Measurements from ENCODE around the gene ZMYND19. TPM values are rescaled to one million over a fixed set of nuclear protein-coding genes. Genes with fewer than 3 reads are reported as not detected.

ZMYND19 gene
- total and polyA plus RNA-seq, 12 donors = 5.2 to 33.5 (median 17.9) TPM

GRCh38 chr9:137545123-137545522 lies 45.2 kb downstream of the ZMYND19 start:
- peaks cover 7% of the 10 kb centered on the region in 2 donors for H3K4me1 ChIP-seq (replicated peaks in 1 of 2)
- DNase-seq = no peak
- no peaks in the 10 kb centered on the region for H3K9me3 ChIP-seq (replicated peaks in 1 of 3)
- H3K27ac ChIP-seq = no peak overlapping the region
- no peaks in the 10 kb centered on the region for H3K27me3 ChIP-seq
- no peak for TF ChIP-seq POLR2A (IDR thresholded peaks at IDR 0.05)
- no peak for TF ChIP-seq CTCF (IDR thresholded peaks at IDR 0.05)
- WGBS, 4 donors = 80 to 84% (median 82%) methylated on average over 6 to 10 of the region's 10 CpGs
- H3K36me3 ChIP-seq (replicated peaks in 1 of 2) = no peaks in the 10 kb centered on the region
- intact Hi-C loops (cut with DNase I) = no loop called here
- H3K4me3 ChIP-seq = no peak overlapping the region

GRCh38 chr9:137544176-137544760 lies 46.0 kb downstream of the ZMYND19 start:
- WGBS, 4 donors = 78 to 88% (median 85%) methylated on average over 12 of the region's 12 CpGs
- Histone ChIP-seq H3K27me3 (no peaks in the 10 kb centered on the region), H3K27ac (no peak overlapping the region), H3K36me3 (replicated peaks in 1 of 2) (no peaks in the 10 kb centered on the region), H3K4me3 (no peak overlapping the region), H3K9me3 (replicated peaks in 1 of 3) (no peaks in the 10 kb centered on the region), H3K4me1 (replicated peaks in 1 of 2) (no peaks in the 10 kb centered on the region)
- DNase-seq = no peak
- intact Hi-C loops (cut with DNase I) = no loop called here
- TF ChIP-seq CTCF (IDR thresholded peaks at IDR 0.05) (no peak), POLR2A (IDR thresholded peaks at IDR 0.05) (no peak)

GRCh38 chr9:137543237-137543963 lies 46.9 kb downstream of the ZMYND19 start:
- no peaks in the 10 kb centered on the region for H3K36me3 ChIP-seq (replicated peaks in 1 of 2)
- H3K27ac ChIP-seq = no peak overlapping the region
- 92 to 96% (median 93%) methylated on average over 13 to 25 of the region's 25 CpGs for WGBS, 4 donors
- intact Hi-C loops (cut with DNase I) = no loop called here
- H3K27me3 ChIP-seq = no peaks in the 10 kb centered on the region
- TF ChIP-seq CTCF (IDR thresholded peaks at IDR 0.05) (no peak), POLR2A (IDR thresholded peaks at IDR 0.05) (no peak)
- DNase-seq = no peak
- no peak overlapping the region for H3K4me3 ChIP-seq
- H3K9me3 ChIP-seq (replicated peaks in 1 of 3) = no peaks in the 10 kb centered on the region
- no peaks in the 10 kb centered on the region for H3K4me1 ChIP-seq (replicated peaks in 1 of 2)

GRCh38 chr9:137542486-137542885 lies 47.8 kb downstream of the ZMYND19 start:
- Histone ChIP-seq H3K9me3 (replicated peaks in 1 of 3) (no peaks in the 10 kb centered on the region), H3K27me3 (no peaks in the 10 kb centered on the region), H3K4me1 (replicated peaks in 1 of 2) (no peaks in the 10 kb centered on the region), H3K36me3 (replicated peaks in 1 of 2) (no peaks in the 10 kb centered on the region), H3K4me3 (no peak overlapping the region), H3K27ac (no peak overlapping the region)
- 88 to 95% (median 91%) methylated on average over 17 to 20 of the region's 20 CpGs for WGBS, 4 donors
- intact Hi-C loops (cut with DNase I) = no loop called here
- no peak for DNase-seq
- TF ChIP-seq CTCF (IDR thresholded peaks at IDR 0.05) (no peak), POLR2A (IDR thresholded peaks at IDR 0.05) (no peak)

All from adrenal gland (tissue), 12 donors.